Adipocyte (in vitro differentiated cells): ENCODE results near the gene MED15.

ENCODE experiments used
- DNase-seq: peaks from one replicate; pipeline ENCODE4 v3.0.0-alpha.2; 2015; ENCODE audit warnings: low read depth
- H3K27me3 ChIP-seq: replicated peaks from 2 replicates; pipeline ENCODE4 v1.7.0; 2013; ENCODE audit warnings: mild to moderate bottlenecking, low read length, moderate library complexity; ENCODE audit not compliant: control insufficient read depth, insufficient read depth
- H3K36me3 ChIP-seq: 2 replicates; pipeline ENCODE4 v1.7.0; 2013; ENCODE audit warnings: low read length, mild to moderate bottlenecking, moderate library complexity; ENCODE audit not compliant: control insufficient read depth, insufficient read depth, severe bottlenecking
- H3K4me1 ChIP-seq: 2 replicates; pipeline ENCODE4 v1.7.0; 2013; ENCODE audit warnings: mild to moderate bottlenecking, low read length, moderate library complexity; ENCODE audit not compliant: control insufficient read depth, insufficient read depth
- H3K4me3 ChIP-seq: 2 replicates; pipeline ENCODE4 v1.7.0; 2013; ENCODE audit warnings: mild to moderate bottlenecking, low read length, moderate library complexity
- H3K9ac ChIP-seq: 2 replicates; pipeline ENCODE4 v1.7.0; 2013; ENCODE audit warnings: mild to moderate bottlenecking, low read length, moderate library complexity
- H3K9me3 ChIP-seq: 2 replicates; pipeline ENCODE4 v1.7.0; 2013; ENCODE audit warnings: mild to moderate bottlenecking, low read length, moderate library complexity; ENCODE audit not compliant: control insufficient read depth

Gene MED15

GRCh38 chr22:20584029-20584871 lies 76.8 kb downstream of the MED15 start:
- Histone ChIP-seq H3K9me3 (no peaks in the 10 kb centered on the region), H3K27me3 (no peaks in the 10 kb centered on the region), H3K9ac (no peak overlapping the region), H3K4me1 (no peaks in the 10 kb centered on the region), H3K36me3 (peaks cover 85% of the 10 kb centered on the region), H3K4me3 (no peak overlapping the region)
- no peak for DNase-seq

GRCh38 chr22:20584872-20585638 lies 77.6 kb downstream of the MED15 start:
- no peaks in the 10 kb centered on the region for H3K4me1 ChIP-seq
- H3K36me3 ChIP-seq = peaks cover 76% of the 10 kb centered on the region
- H3K4me3 ChIP-seq = no peak overlapping the region
- H3K9me3 ChIP-seq = no peaks in the 10 kb centered on the region
- no peaks in the 10 kb centered on the region for H3K27me3 ChIP-seq
- no peak overlapping the region for H3K9ac ChIP-seq
- no peak for DNase-seq

DNA sequence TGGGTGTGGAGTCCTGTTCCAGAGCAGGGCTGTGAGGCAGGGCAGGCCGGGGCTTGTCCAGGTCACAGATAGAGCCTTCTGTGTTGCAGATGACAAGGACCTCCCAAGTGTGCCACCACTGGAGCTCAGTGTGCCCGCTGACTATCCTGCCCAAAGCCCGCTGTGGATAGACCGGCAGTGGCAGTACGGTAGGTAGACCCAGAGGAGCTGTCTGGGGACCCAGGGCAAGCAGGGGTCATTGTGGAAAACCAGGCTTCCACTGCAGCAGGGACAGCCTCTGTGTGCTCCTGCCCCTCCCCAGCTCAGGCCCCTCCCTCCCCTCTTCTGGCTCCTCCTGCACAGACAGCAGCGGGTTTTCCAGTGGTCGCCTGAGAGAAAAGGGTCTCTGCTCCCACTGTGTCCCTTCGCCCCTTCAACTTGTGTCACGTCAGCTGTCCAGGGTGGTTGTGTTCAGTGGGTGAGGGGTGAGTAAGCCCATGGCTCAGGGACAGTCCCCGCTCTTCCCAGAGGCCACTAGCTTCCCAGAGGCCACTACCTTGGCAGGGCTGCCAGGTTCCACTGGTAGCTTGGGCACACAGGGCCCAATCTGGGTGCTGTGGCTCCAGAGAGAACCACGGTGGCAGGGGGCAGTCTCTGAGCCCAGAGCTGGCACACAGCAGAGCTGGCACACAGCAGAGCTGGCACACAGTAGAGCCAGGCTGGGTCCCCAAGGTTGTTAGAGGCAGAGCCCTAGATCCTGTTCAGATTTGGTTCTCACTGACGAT lies 78.4 kb downstream of the MED15 start:
- no peaks in the 10 kb centered on the region for H3K9me3 ChIP-seq
- DNase-seq = no peak
- no peaks in the 10 kb centered on the region for H3K4me1 ChIP-seq
- no peaks in the 10 kb centered on the region for H3K27me3 ChIP-seq
- no peak overlapping the region for H3K4me3 ChIP-seq
- peaks cover 69% of the 10 kb centered on the region for H3K36me3 ChIP-seq
- no peak overlapping the region for H3K9ac ChIP-seq

DNA sequence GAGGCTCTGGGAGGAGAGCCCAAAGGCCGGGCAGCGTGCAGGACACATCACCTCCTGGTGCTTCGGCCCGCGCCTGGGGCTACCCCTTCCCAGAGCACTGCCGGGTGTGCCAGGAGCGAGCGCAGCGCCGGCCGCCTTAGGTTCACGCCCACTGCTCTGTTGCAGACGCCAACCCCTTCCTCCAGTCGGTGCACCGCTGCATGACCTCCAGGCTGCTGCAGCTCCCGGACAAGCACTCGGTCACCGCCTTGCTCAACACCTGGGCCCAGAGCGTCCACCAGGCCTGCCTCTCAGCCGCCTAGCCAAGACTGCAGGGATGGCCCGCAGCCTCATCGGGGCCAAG lies 79.0 kb downstream of the MED15 start:
- no peak for DNase-seq
- Histone ChIP-seq H3K4me1 (no peaks in the 10 kb centered on the region), H3K9me3 (no peaks in the 10 kb centered on the region), H3K27me3 (no peaks in the 10 kb centered on the region), H3K4me3 (no peak overlapping the region), H3K9ac (no peak overlapping the region), H3K36me3 (peaks cover 63% of the 10 kb centered on the region)

GRCh38 chr22:20587206-20587958 lies 80.0 kb downstream of the MED15 start:
- DNase-seq = no peak
- no peaks in the 10 kb centered on the region for H3K4me1 ChIP-seq
- no peak overlapping the region for H3K9ac ChIP-seq
- no peaks in the 10 kb centered on the region for H3K9me3 ChIP-seq
- no peak overlapping the region for H3K4me3 ChIP-seq
- no peaks in the 10 kb centered on the region for H3K27me3 ChIP-seq
- peaks cover 56% of the 10 kb centered on the region for H3K36me3 ChIP-seq

GRCh38 chr22:20588092-20588842 lies 80.9 kb downstream of the MED15 start:
- no peaks in the 10 kb centered on the region for H3K4me1 ChIP-seq
- H3K4me3 ChIP-seq = no peak overlapping the region
- no peaks in the 10 kb centered on the region for H3K9me3 ChIP-seq
- peaks cover 48% of the 10 kb centered on the region for H3K36me3 ChIP-seq
- DNase-seq = no peak
- no peak overlapping the region for H3K9ac ChIP-seq
- H3K27me3 ChIP-seq = no peaks in the 10 kb centered on the region

- Histone ChIP-seq H3K4me3 (no peak overlapping the region), H3K4me1 (no peaks in the 10 kb centered on the region), H3K9ac (no peak overlapping the region), H3K36me3 (peaks cover 41% of the 10 kb centered on the region), H3K27me3 (no peaks in the 10 kb centered on the region), H3K9me3 (no peaks in the 10 kb centered on the region)
- DNase-seq = no peak
Measured at GRCh38 chr22:20588843-20589581, 81.6 kb downstream of the MED15 start.

DNA sequence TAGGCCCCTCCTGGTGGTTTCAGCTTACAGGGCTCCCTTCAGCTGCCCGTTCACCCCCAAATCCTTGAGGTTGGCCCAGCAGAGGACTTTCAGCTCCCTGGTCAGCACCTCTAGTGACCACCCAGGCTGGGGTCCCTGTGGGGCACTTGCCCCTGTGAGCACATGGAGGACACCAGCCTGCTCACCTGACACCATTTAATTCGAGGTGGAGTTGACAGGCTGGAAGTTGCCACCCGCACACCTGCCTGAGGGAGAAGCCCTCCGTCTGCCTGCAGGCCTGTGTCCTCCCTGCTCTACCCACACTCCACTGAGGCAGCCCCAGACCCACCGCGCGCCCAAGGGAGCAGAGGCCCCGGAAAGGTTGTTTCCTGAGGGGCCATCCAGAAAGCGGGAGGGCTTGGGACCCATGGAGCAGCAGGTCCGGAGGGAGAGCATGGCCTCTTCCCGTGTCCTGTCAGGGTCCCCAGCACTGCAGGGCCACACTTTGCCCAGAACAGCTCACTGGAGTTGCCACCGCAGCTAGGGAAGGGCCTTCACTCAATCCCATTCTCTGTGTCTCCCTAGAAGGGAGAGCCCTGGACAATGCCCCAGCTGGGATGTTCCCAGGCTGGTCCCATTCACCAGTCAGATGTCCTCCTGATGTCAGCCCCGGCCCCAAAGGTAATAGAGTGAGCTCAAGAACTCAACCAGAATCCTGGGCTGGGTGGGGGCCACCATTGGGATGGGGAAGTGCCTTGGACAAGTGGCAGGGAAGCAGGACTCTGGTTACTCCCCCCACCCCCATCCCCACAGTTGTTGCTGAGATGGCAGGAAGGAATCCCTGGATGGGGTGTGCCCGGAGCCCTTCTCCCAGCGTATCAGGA lies 82.4 kb downstream of the MED15 start:
- H3K4me1 ChIP-seq = no peaks in the 10 kb centered on the region
- H3K36me3 ChIP-seq = peaks cover 33% of the 10 kb centered on the region
- H3K27me3 ChIP-seq = no peaks in the 10 kb centered on the region
- no peak for DNase-seq
- no peaks in the 10 kb centered on the region for H3K9me3 ChIP-seq
- H3K4me3 ChIP-seq = no peak overlapping the region
- no peak overlapping the region for H3K9ac ChIP-seq

GRCh38 chr22:20590477-20591294 lies 83.3 kb downstream of the MED15 start:
- Histone ChIP-seq H3K4me3 (no peak overlapping the region), H3K9me3 (no peaks in the 10 kb centered on the region), H3K27me3 (no peaks in the 10 kb centered on the region), H3K36me3 (peaks cover 24% of the 10 kb centered on the region), H3K4me1 (no peaks in the 10 kb centered on the region), H3K9ac (no peak overlapping the region)
- DNase-seq = no peak
